ENCODE results near the gene ENTPD1. TPM values are rescaled to one million over a fixed set of nuclear protein-coding genes. Genes with fewer than 3 reads are reported as not detected.
"Not testable (repeated sequence)": the region's sequence is repeated elsewhere in the genome, so short reads cannot be mapped to it uniquely, and the experiment has no call there.

The ENTPD1 gene
- polyA plus RNA-seq, 3 donors, result 62.2 to 71.1 (median 70.4) TPM

GRCh38 chr10:95729323-95730055, 26.5 kb upstream of the ENTPD1 start:
- H4K20me1 ChIP-seq (ENCODE audit: insufficient read depth, low read length), result no peaks in the 10 kb centered on the region
- H3K9ac ChIP-seq (ENCODE audit: insufficient read depth, low read length, poor library complexity, severe bottlenecking), result no peak overlapping the region
- Mint-ChIP-seq H3K9me3 (peaks cover 17 to 28% (median 22%) of the 10 kb centered on the region in 7 donors), H3K4me3 (no peak overlapping the region), H3K36me3 (peaks cover 16 to 27% of the 10 kb centered on the region in 2 donors), H3K27me3 (ENCODE audit: low read depth in 3 of 3) (peaks cover 0 to 1% (median 1%) of the 10 kb centered on the region in 3 donors), H3K4me1 (peaks cover 23% of the 10 kb centered on the region), H3K27ac (peak overlapping the region; percentile 23 to 84 (median 77))
- no peak overlapping the region for H2AFZ ChIP-seq (ENCODE audit: insufficient read depth, low read depth, low read length, poor library complexity, severe bottlenecking)
- peaks cover 24 to 25% of the 10 kb centered on the region in 2 donors for H3K9me3 ChIP-seq (replicated peaks in 1 of 2; ENCODE audit: control insufficient read depth in 1 of 2, insufficient read depth in 1 of 2, low read length in 2 of 2)
- H3K4me1 ChIP-seq (ENCODE audit: control insufficient read depth in 1 of 2, insufficient read depth in 2 of 2, low read length in 2 of 2), result peaks cover 17 to 23% of the 10 kb centered on the region in 2 donors
- H3K27ac ChIP-seq (ENCODE audit: low read depth in 1 of 2, low read length in 2 of 2), result peak overlapping the region in 1 of 2 donors; percentile 17
- no peak overlapping the region for H3K4me2 ChIP-seq (replicated peaks; ENCODE audit: extremely low read depth, low read length, poor library complexity, severe bottlenecking)
- no peaks in the 10 kb centered on the region for H3K79me2 ChIP-seq (ENCODE audit: insufficient read depth, low read length)
- intact Hi-C loops (cut with micrococcal nuclease), result no loop called here
- TF ChIP-seq CTCF (IDR thresholded peaks at IDR 0.05), result no peak
- no peak overlapping the region for H3K4me3 ChIP-seq (replicated peaks in 1 of 3; ENCODE audit: low read depth in 2 of 3, low read length in 3 of 3)
- peaks cover 0 to 8% of the 10 kb centered on the region in 2 donors for H3K36me3 ChIP-seq (replicated peaks in 1 of 2; ENCODE audit: control insufficient read depth in 1 of 2, insufficient read depth in 2 of 2, low read length in 2 of 2)
- H3K27me3 ChIP-seq (ENCODE audit: control insufficient read depth in 2 of 2, insufficient read depth in 2 of 2, low read length in 2 of 2), result no peaks in the 10 kb centered on the region
- WGBS (ENCODE audit: insufficient coverage), result no CpG with 5 or more reads among the region's 3 CpGs
- DNase-seq, result no peak

GRCh38 chr10:95730233-95730632, 25.7 kb upstream of the ENTPD1 start:
- peaks cover 15 to 31% (median 22%) of the 10 kb centered on the region in 7 donors for H3K9me3 Mint-ChIP-seq
- Histone ChIP-seq H3K4me1 (ENCODE audit: control insufficient read depth in 1 of 2, insufficient read depth in 2 of 2, low read length in 2 of 2) (peaks cover 17 to 23% of the 10 kb centered on the region in 2 donors), H4K20me1 (ENCODE audit: insufficient read depth, low read length) (no peaks in the 10 kb centered on the region), H3K9me3 (replicated peaks in 1 of 2; ENCODE audit: control insufficient read depth in 1 of 2, insufficient read depth in 1 of 2, low read length in 2 of 2) (peaks cover 22 to 25% of the 10 kb centered on the region in 2 donors), H3K27me3 (ENCODE audit: control insufficient read depth in 2 of 2, insufficient read depth in 2 of 2, low read length in 2 of 2) (no peaks in the 10 kb centered on the region), H3K4me3 (replicated peaks in 1 of 3; ENCODE audit: low read depth in 2 of 3, low read length in 3 of 3) (no peak overlapping the region), H2AFZ (ENCODE audit: insufficient read depth, low read depth, low read length, poor library complexity, severe bottlenecking) (no peak overlapping the region), H3K27ac (ENCODE audit: low read depth in 1 of 2, low read length in 2 of 2) (peak overlapping the region in 1 of 2 donors; percentile 17), H3K4me2 (replicated peaks; ENCODE audit: extremely low read depth, low read length, poor library complexity, severe bottlenecking) (no peak overlapping the region), H3K79me2 (ENCODE audit: insufficient read depth, low read length) (no peaks in the 10 kb centered on the region), H3K9ac (ENCODE audit: insufficient read depth, low read length, poor library complexity, severe bottlenecking) (no peak overlapping the region), H3K36me3 (replicated peaks in 1 of 2; ENCODE audit: control insufficient read depth in 1 of 2, insufficient read depth in 2 of 2, low read length in 2 of 2) (peaks cover 0 to 8% of the 10 kb centered on the region in 2 donors)
- no peak for TF ChIP-seq CTCF (IDR thresholded peaks at IDR 0.05)
- peaks cover 15 to 26% of the 10 kb centered on the region in 2 donors for H3K36me3 Mint-ChIP-seq
- peaks cover 23% of the 10 kb centered on the region for H3K4me1 Mint-ChIP-seq
- no CpG with 5 or more reads among the region's 1 CpG for WGBS (ENCODE audit: insufficient coverage)
- intact Hi-C loops (cut with micrococcal nuclease), result no loop called here
- H3K4me3 Mint-ChIP-seq, result no peak overlapping the region
- H3K27me3 Mint-ChIP-seq (ENCODE audit: low read depth in 3 of 3), result peaks cover 0 to 1% (median 0%) of the 10 kb centered on the region in 3 donors
- peak overlapping the region; percentile 23 to 84 (median 77) for H3K27ac Mint-ChIP-seq
- peak; percentile 14 to 41 (median 24) for DNase-seq

- DNase-seq; H3K4me3 Mint-ChIP-seq; H3K4me3 ChIP-seq (replicated peaks in 1 of 3; ENCODE audit: low read depth in 2 of 3, low read length in 3 of 3); H3K36me3 ChIP-seq (replicated peaks in 1 of 2; ENCODE audit: control insufficient read depth in 1 of 2, insufficient read depth in 2 of 2, low read length in 2 of 2); H3K4me2 ChIP-seq (replicated peaks; ENCODE audit: extremely low read depth, low read length, poor library complexity, severe bottlenecking); H3K27me3 ChIP-seq (ENCODE audit: control insufficient read depth in 2 of 2, insufficient read depth in 2 of 2, low read length in 2 of 2); H3K79me2 ChIP-seq (ENCODE audit: insufficient read depth, low read length); H3K27ac Mint-ChIP-seq; H2AFZ ChIP-seq (ENCODE audit: insufficient read depth, low read depth, low read length, poor library complexity, severe bottlenecking); H3K27me3 Mint-ChIP-seq (ENCODE audit: low read depth in 3 of 3); H3K27ac ChIP-seq (ENCODE audit: low read depth in 1 of 2, low read length in 2 of 2); H4K20me1 ChIP-seq (ENCODE audit: insufficient read depth, low read length); H3K9ac ChIP-seq (ENCODE audit: insufficient read depth, low read length, poor library complexity, severe bottlenecking); intact Hi-C loops (cut with micrococcal nuclease): not testable (repeated sequence)
- Mint-ChIP-seq H3K36me3 (peaks cover 15 to 29% of the 10 kb centered on the region in 2 donors), H3K4me1 (peaks cover 23% of the 10 kb centered on the region), H3K9me3 (peaks cover 15 to 31% (median 25%) of the 10 kb centered on the region in 7 donors)
- H3K9me3 ChIP-seq (replicated peaks in 1 of 2; ENCODE audit: control insufficient read depth in 1 of 2, insufficient read depth in 1 of 2, low read length in 2 of 2), result peaks cover 22 to 25% of the 10 kb centered on the region in 2 donors
- peaks cover 17 to 23% of the 10 kb centered on the region in 2 donors for H3K4me1 ChIP-seq (ENCODE audit: control insufficient read depth in 1 of 2, insufficient read depth in 2 of 2, low read length in 2 of 2)
- 92% methylated on average over 4 of the region's 6 CpGs for WGBS (ENCODE audit: insufficient coverage)
Measured at GRCh38 chr10:95732907-95733306, 23.1 kb upstream of the ENTPD1 start.

Measured in CD14-positive monocyte (primary cell).